ENCODE data around the gene ARHGEF10L.

Gene ARHGEF10L

GRCh38 chr1:17711941-17712340, 172.4 kb downstream of the ARHGEF10L start:
- DNase-seq (ENCODE audit: low read depth) = no peak
- no peak for TF ChIP-seq CTCF (conservative IDR thresholded peaks at IDR 0.05; ENCODE audit: low read depth, low read length)
- no peak overlapping the region for H3K4me3 ChIP-seq (ENCODE audit: low read length)

DNA sequence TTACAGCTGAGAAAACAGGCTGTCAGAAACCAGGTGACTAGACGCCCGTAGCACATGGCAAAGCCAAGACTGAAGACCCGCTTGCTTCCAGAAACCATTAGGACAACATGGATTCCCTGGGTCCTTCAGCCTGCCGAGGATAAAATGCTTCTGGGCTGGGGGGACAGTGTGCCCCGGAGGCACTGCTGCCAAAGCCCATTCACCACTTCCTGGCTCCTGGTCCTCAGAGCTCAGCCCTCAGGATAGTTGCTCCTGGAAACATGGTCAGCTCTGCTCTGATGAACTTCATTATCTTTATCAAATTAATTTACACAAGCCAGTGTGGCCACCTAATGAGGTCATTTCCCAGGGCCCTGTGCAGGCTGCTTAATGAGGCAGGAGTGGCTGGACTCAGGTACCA, 174.5 kb downstream of the ARHGEF10L start:
- TF ChIP-seq CTCF (conservative IDR thresholded peaks at IDR 0.05; ENCODE audit: low read depth, low read length) = no peak
- DNase-seq (ENCODE audit: low read depth) = no peak
- H3K4me3 ChIP-seq (ENCODE audit: low read length) = no peak overlapping the region

DNA sequence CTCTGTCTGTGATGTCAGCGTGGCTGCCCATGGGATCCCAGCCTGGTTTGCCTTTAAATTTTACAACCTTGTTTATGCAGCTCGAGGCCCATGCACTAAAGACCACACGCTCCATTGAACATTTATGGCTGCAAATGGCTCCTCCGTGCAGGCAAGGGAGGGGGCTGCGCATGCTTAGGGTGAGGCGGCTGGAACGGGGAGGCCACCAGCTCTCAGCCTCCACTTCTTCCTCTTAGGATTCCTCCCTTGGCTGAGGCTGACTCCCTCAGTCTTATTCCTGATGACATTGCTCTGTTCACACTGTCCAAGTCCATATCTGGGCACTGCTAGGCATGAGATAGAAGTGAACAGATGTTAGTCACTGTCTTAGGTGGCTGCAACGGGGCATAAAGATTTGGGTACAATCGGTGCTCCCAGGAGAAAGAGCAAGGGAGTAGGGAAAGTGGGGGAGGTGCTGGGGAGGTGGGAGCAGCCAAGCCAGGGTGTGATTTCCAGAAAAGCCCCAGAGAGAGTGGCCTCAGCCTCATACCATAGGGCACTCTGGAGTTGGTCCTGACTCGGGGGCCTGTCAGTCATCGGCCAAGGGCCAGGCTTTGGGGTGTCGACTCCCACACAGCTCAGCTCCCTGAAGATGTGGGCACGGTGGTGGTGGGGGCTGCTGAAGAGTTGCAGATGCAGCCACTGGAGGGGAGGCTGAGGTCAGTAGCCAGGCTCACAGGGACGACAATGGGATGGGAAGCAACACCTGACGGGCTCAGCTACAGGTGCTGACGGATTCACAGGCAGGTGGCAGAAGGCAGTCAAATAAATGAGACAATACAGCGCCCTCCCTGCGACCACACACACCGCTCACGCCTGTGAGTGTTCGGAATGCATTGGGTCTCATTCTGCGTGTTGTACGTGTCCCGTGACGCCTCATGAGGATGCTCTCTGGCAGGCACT, 178.4 kb downstream of the ARHGEF10L start:
- no peak for TF ChIP-seq CTCF (conservative IDR thresholded peaks at IDR 0.05; ENCODE audit: low read depth, low read length)
- H3K4me3 ChIP-seq (ENCODE audit: low read length) = no peak overlapping the region
- DNase-seq (ENCODE audit: low read depth) = no peak

DNA sequence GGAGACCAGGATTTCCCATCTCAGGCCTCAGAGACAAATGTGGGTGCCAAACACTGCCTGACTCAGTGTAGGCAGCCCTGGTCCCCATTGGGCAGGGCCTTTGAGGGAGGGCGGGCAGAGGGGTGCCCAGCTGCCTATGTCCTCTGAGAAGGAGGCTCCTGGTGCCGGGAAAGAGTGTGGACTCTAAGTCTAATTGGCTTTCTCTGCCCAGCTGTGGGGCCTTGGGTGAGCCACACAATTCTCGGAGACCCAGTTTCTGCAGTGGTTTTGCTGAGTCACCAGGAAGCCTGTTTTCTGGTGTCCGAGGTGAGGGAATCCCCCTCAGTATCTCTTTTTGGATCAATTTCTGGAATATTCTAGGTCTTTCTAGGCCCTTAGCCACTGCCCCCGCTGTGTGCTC, 180.4 kb downstream of the ARHGEF10L start:
- no peak overlapping the region for H3K4me3 ChIP-seq (ENCODE audit: low read length)
- TF ChIP-seq CTCF (conservative IDR thresholded peaks at IDR 0.05; ENCODE audit: low read depth, low read length) = no peak
- no peak for DNase-seq (ENCODE audit: low read depth)

DNA sequence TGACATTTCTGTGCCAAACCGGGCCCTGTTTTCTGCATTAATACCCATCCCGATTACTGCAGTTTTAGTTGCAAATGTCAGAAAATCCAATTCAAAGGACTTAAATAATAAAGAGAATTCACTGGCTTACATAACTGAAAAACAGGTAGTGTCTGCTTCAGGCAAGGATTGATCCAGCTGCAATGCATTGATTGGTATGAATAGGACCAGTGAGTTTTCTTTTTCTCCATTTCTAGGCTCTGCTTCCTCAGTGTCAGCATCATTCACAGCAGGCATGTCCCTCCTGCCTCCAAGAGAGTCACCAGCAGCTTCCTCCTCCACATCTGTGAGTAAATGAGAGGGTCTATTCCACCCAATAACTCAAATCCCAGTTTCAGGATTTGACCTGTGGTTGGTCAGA, 181.9 kb downstream of the ARHGEF10L start:
- DNase-seq (ENCODE audit: low read depth) = no peak
- no peak for TF ChIP-seq CTCF (conservative IDR thresholded peaks at IDR 0.05; ENCODE audit: low read depth, low read length)
- H3K4me3 ChIP-seq (ENCODE audit: low read length) = no peak overlapping the region

DNA sequence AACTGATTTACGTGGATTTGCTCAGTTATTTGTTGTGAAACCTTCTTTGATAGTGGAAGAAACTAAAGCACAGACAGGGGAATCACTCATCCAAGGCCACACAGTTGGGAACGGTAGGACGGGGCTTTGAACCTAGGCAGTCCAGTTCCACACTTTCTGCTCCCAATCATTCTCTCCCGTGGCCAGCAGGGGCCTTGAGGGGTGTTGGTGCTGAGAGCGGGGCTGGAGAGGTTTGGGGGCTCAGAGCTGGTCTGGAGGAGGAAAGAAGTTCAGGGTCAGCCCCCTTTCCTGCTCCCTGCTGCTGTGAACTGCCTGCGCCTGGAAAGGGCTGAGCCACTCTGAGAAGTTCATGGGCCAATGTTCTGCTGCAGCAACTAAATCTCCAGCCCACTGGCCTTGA, 184.2 kb downstream of the ARHGEF10L start:
- TF ChIP-seq CTCF (conservative IDR thresholded peaks at IDR 0.05; ENCODE audit: low read depth, low read length) = no peak
- DNase-seq (ENCODE audit: low read depth) = no peak
- no peak overlapping the region for H3K4me3 ChIP-seq (ENCODE audit: low read length)

DNA sequence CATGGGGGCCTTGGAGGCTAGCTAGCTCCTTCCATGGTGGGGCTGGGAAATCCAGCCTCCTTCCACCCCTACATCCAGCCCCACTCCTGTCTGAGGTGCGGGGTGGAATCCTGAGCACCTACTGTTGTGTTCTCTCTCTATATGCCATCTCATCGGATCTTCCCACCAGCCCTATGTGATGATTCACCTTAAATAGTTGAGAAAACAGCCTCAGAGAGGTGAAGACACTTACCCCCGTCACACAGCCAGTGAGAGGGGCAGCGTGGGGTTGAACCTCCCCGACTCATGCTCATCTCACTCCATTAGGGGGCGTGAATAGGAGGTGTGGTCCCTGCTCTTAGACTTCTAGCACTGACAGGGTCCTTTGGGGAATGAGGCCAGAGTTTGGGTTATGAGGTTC, 184.7 kb downstream of the ARHGEF10L start:
- TF ChIP-seq CTCF (conservative IDR thresholded peaks at IDR 0.05; ENCODE audit: low read depth, low read length) = no peak
- H3K4me3 ChIP-seq (ENCODE audit: low read length) = no peak overlapping the region
- DNase-seq (ENCODE audit: low read depth) = no peak
